ENCODE results near the gene IFFO2.

Gene IFFO2

DNA sequence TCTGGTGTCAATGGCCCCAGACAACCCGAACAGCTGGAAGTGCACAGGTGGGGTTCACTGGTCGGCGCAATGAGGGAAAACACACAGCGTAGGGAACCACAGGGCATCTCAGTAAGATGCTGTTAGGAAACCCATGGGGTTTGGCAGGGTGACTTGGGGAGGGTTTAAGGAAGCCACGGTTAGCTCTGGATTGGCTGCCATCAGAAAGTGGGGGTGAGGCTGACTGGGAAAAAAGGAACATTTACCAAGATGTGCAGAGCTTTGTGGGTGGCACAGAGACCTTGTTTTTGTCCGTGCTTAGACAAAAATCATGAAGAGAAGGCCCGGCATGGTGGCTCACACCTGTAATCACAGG lies 65.1 kb downstream of the IFFO2 start:
- Histone ChIP-seq H3K4me1 (ENCODE audit: insufficient read depth, insufficient read length) (peaks cover 5% of the 10 kb centered on the region), H3K36me3 (ENCODE audit: insufficient read depth, insufficient read length, low read length) (peaks cover 22% of the 10 kb centered on the region), H3K9me3 (ENCODE audit: insufficient read depth, low read length) (no peaks in the 10 kb centered on the region), H3K27me3 (ENCODE audit: insufficient read depth, insufficient read length) (no peaks in the 10 kb centered on the region), H3K4me3 (ENCODE audit: insufficient read length, low read depth) (no peak overlapping the region), H3K9ac (ENCODE audit: insufficient read length, low read depth) (no peak overlapping the region)
- no peak for DNase-seq (ENCODE audit: low read depth, low spot score)
- no peak for TF ChIP-seq YY1 (IDR thresholded peaks at IDR 0.05; ENCODE audit: insufficient read depth, insufficient read length)
- no peak for TF ChIP-seq ZNF274 (IDR thresholded peaks at IDR 0.05; ENCODE audit: low read depth, low read length)
- TF ChIP-seq SUZ12 (IDR thresholded peaks at IDR 0.05; ENCODE audit: extremely low read depth, insufficient read depth, insufficient read length), result no peak

DNA sequence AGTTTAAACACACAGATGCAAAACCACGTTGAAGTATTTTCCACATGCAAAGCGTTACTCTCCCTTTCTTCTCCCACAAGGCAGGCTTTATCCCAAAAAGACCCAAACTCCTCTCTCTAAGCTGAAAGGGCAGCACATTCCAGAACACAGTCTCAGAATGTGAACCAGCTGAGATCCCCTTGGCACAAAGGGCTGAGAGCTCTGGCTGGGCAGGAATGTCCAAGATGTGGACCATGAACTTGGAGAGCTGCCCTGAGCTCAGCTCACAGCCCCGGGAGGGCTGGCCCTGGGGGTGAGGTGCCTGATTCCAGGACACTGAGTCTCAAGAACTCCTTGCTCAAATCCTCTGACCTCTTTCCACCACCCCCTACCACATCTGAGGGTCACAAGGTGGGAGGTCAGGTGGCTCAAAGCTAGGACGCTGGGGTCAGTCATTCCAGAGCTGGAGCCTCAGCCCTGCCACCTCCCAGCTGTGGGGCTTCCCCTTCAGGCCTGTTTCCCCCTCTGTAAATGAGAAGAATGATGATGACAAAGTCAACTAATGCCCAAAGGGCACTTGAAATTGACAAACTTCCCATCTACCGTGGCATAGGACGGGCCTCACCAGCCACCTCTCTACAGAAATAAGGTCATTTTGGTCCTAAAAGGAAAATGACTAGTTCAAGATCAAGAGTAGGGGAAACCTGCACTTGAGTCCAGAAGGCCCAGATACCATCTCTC lies 65.6 kb downstream of the IFFO2 start:
- TF ChIP-seq ZNF274 (IDR thresholded peaks at IDR 0.05; ENCODE audit: low read depth, low read length) (no peak), SUZ12 (IDR thresholded peaks at IDR 0.05; ENCODE audit: extremely low read depth, insufficient read depth, insufficient read length) (no peak)
- H3K36me3 ChIP-seq (ENCODE audit: insufficient read depth, insufficient read length, low read length), result peaks cover 26% of the 10 kb centered on the region
- H3K4me3 ChIP-seq (ENCODE audit: insufficient read length, low read depth), result no peak overlapping the region
- H3K9ac ChIP-seq (ENCODE audit: insufficient read length, low read depth), result no peak overlapping the region
- DNase-seq (ENCODE audit: low read depth, low spot score), result no peak
- H3K27me3 ChIP-seq (ENCODE audit: insufficient read depth, insufficient read length), result no peaks in the 10 kb centered on the region
- no peaks in the 10 kb centered on the region for H3K9me3 ChIP-seq (ENCODE audit: insufficient read depth, low read length)
- peaks cover 5% of the 10 kb centered on the region for H3K4me1 ChIP-seq (ENCODE audit: insufficient read depth, insufficient read length)

- Histone ChIP-seq H3K4me1 (ENCODE audit: insufficient read depth, insufficient read length) (no peaks in the 10 kb centered on the region), H3K4me3 (ENCODE audit: insufficient read length, low read depth) (no peak overlapping the region), H3K9me3 (ENCODE audit: insufficient read depth, low read length) (no peaks in the 10 kb centered on the region), H3K27me3 (ENCODE audit: insufficient read depth, insufficient read length) (no peaks in the 10 kb centered on the region), H3K36me3 (ENCODE audit: insufficient read depth, insufficient read length, low read length) (peaks cover 50% of the 10 kb centered on the region), H3K9ac (ENCODE audit: insufficient read length, low read depth) (no peak overlapping the region)
- no peak for DNase-seq (ENCODE audit: low read depth, low spot score)
- TF ChIP-seq YY1 (IDR thresholded peaks at IDR 0.05; ENCODE audit: insufficient read depth, insufficient read length) (no peak), SUZ12 (IDR thresholded peaks at IDR 0.05; ENCODE audit: extremely low read depth, insufficient read depth, insufficient read length) (no peak), ZNF274 (IDR thresholded peaks at IDR 0.05; ENCODE audit: low read depth, low read length) (no peak)
Observed at GRCh38 chr1:18886003-18886335, 70.5 kb downstream of the IFFO2 start.

- Histone ChIP-seq H3K36me3 (ENCODE audit: insufficient read depth, insufficient read length, low read length) (peaks cover 50% of the 10 kb centered on the region), H3K4me3 (ENCODE audit: insufficient read length, low read depth) (no peak overlapping the region)
- DNase-seq (ENCODE audit: low read depth, low spot score), result no peak
Observed at GRCh38 chr1:18885311-18886002, 71.0 kb downstream of the IFFO2 start.

GRCh38 chr1:18884727-18885126 lies 71.7 kb downstream of the IFFO2 start:
- Histone ChIP-seq H3K9ac (ENCODE audit: insufficient read length, low read depth) (no peak overlapping the region), H3K4me1 (ENCODE audit: insufficient read depth, insufficient read length) (no peaks in the 10 kb centered on the region)

More at GRCh38 chr1:18885311-18886002, 71.0 kb downstream of the IFFO2 start:
- Histone ChIP-seq H3K9ac (ENCODE audit: insufficient read length, low read depth) (no peak overlapping the region), H3K4me1 (ENCODE audit: insufficient read depth, insufficient read length) (no peaks in the 10 kb centered on the region), H3K27me3 (ENCODE audit: insufficient read depth, insufficient read length) (no peaks in the 10 kb centered on the region), H3K9me3 (ENCODE audit: insufficient read depth, low read length) (no peaks in the 10 kb centered on the region)
- no peak for TF ChIP-seq SUZ12 (IDR thresholded peaks at IDR 0.05; ENCODE audit: extremely low read depth, insufficient read depth, insufficient read length)
- TF ChIP-seq YY1 (IDR thresholded peaks at IDR 0.05; ENCODE audit: insufficient read depth, insufficient read length), result no peak
- TF ChIP-seq ZNF274 (IDR thresholded peaks at IDR 0.05; ENCODE audit: low read depth, low read length), result no peak

DNA sequence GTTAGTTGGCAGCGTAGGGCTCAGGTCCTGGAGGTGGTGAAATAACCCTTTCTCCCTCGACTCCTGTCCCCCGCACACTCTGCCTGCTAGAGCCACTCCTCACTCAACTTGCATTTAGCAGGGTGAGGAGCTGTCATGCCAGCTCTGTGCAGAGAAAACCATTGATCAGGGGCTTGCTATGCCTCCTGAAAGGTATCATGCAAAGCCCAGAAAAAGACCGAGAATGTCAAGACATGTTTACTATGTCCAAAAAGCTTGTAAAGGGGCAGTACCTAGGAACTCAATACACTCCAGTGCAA lies 72.1 kb downstream of the IFFO2 start:
- H3K27me3 ChIP-seq (ENCODE audit: insufficient read depth, insufficient read length), result no peaks in the 10 kb centered on the region
- H3K4me1 ChIP-seq (ENCODE audit: insufficient read depth, insufficient read length), result peaks cover 2% of the 10 kb centered on the region
- DNase-seq (ENCODE audit: low read depth, low spot score), result no peak
- H3K9me3 ChIP-seq (ENCODE audit: insufficient read depth, low read length), result no peaks in the 10 kb centered on the region
- TF ChIP-seq SUZ12 (IDR thresholded peaks at IDR 0.05; ENCODE audit: extremely low read depth, insufficient read depth, insufficient read length) (no peak), YY1 (IDR thresholded peaks at IDR 0.05; ENCODE audit: insufficient read depth, insufficient read length) (no peak)
- peaks cover 50% of the 10 kb centered on the region for H3K36me3 ChIP-seq (ENCODE audit: insufficient read depth, insufficient read length, low read length)
- H3K4me3 ChIP-seq (ENCODE audit: insufficient read length, low read depth), result no peak overlapping the region
- no peak overlapping the region for H3K9ac ChIP-seq (ENCODE audit: insufficient read length, low read depth)

More at GRCh38 chr1:18884727-18885126, 71.7 kb downstream of the IFFO2 start:
- no peak for DNase-seq (ENCODE audit: low read depth, low spot score)
- H3K9me3 ChIP-seq (ENCODE audit: insufficient read depth, low read length), result no peaks in the 10 kb centered on the region
- H3K4me3 ChIP-seq (ENCODE audit: insufficient read length, low read depth), result no peak overlapping the region
- no peaks in the 10 kb centered on the region for H3K27me3 ChIP-seq (ENCODE audit: insufficient read depth, insufficient read length)
- peaks cover 50% of the 10 kb centered on the region for H3K36me3 ChIP-seq (ENCODE audit: insufficient read depth, insufficient read length, low read length)
- TF ChIP-seq SUZ12 (IDR thresholded peaks at IDR 0.05; ENCODE audit: extremely low read depth, insufficient read depth, insufficient read length), result no peak
- no peak for TF ChIP-seq YY1 (IDR thresholded peaks at IDR 0.05; ENCODE audit: insufficient read depth, insufficient read length)
- no peak for TF ChIP-seq ZNF274 (IDR thresholded peaks at IDR 0.05; ENCODE audit: low read depth, low read length)

GRCh38 chr1:18883636-18884418 lies 72.6 kb downstream of the IFFO2 start:
- H3K4me1 ChIP-seq (ENCODE audit: insufficient read depth, insufficient read length), result peaks cover 7% of the 10 kb centered on the region
- no peak overlapping the region for H3K4me3 ChIP-seq (ENCODE audit: insufficient read length, low read depth)
- H3K9me3 ChIP-seq (ENCODE audit: insufficient read depth, low read length), result no peaks in the 10 kb centered on the region
- peak; percentile 38 for DNase-seq (ENCODE audit: low read depth, low spot score)
- H3K36me3 ChIP-seq (ENCODE audit: insufficient read depth, insufficient read length, low read length), result peaks cover 50% of the 10 kb centered on the region
- H3K27me3 ChIP-seq (ENCODE audit: insufficient read depth, insufficient read length), result no peaks in the 10 kb centered on the region
- no peak overlapping the region for H3K9ac ChIP-seq (ENCODE audit: insufficient read length, low read depth)
- TF ChIP-seq YY1 (IDR thresholded peaks at IDR 0.05; ENCODE audit: insufficient read depth, insufficient read length), result no peak
- TF ChIP-seq SUZ12 (IDR thresholded peaks at IDR 0.05; ENCODE audit: extremely low read depth, insufficient read depth, insufficient read length), result no peak
- no peak for TF ChIP-seq ZNF274 (IDR thresholded peaks at IDR 0.05; ENCODE audit: low read depth, low read length)
